MG63 (cell line): Measurements from ENCODE around the gene PPARA. TPM values are rescaled to one million over a fixed set of nuclear protein-coding genes. Genes with fewer than 3 reads are reported as not detected.
"Not testable (repeated sequence)": the region's sequence is repeated elsewhere in the genome, so short reads cannot be mapped to it uniquely, and the experiment has no call there.

ENCODE experiments used
- DNase-seq: peaks from one replicate; pipeline ENCODE4 v3.0.0-alpha.2; 2020
- H3K27me3 ChIP-seq: fragments of 250-450 bp; sonication (Bioruptor Pico); 2 replicates; pipeline ENCODE4 v1.5.1; 2020; ENCODE audit warnings: mild to moderate bottlenecking, moderate library complexity
- H3K36me3 ChIP-seq: fragments of 250-450 bp; sonication (Bioruptor Pico); 2 replicates; pipeline ENCODE4 v1.5.1; 2020; ENCODE audit warnings: mild to moderate bottlenecking, moderate library complexity
- H3K4me3 ChIP-seq: fragments of 250-450 bp; sonication (Bioruptor Pico); 2 replicates; pipeline ENCODE4 v1.5.1; 2020; ENCODE audit warnings: mild to moderate bottlenecking, moderate library complexity
- H3K9me3 ChIP-seq: fragments of 250-450 bp; sonication (Bioruptor Pico); 2 replicates; pipeline ENCODE4 v1.5.1; 2020; ENCODE audit warnings: mild to moderate bottlenecking, moderate library complexity
- total RNA-seq: library from RNA; depleted of rRNA; stranded (reverse); fragments of >200 nt; shearing (Covaris generic); gene quantifications from 2 replicates; pipeline ENCODE4 v1.2.3, GENCODE V29; 2014; ENCODE audit warnings: low replicate concordance

PPARA gene
- total RNA-seq, 1 experiment from 2014 or later, result 1.9 TPM

- no peaks in the 10 kb centered on the region for H3K36me3 ChIP-seq
- no peaks in the 10 kb centered on the region for H3K9me3 ChIP-seq
- no peak for DNase-seq
- no peak overlapping the region for H3K4me3 ChIP-seq
- no peaks in the 10 kb centered on the region for H3K27me3 ChIP-seq
These were observed 14.5 kb upstream of the PPARA start for GRCh38 chr22:46135611-46136485.

DNA sequence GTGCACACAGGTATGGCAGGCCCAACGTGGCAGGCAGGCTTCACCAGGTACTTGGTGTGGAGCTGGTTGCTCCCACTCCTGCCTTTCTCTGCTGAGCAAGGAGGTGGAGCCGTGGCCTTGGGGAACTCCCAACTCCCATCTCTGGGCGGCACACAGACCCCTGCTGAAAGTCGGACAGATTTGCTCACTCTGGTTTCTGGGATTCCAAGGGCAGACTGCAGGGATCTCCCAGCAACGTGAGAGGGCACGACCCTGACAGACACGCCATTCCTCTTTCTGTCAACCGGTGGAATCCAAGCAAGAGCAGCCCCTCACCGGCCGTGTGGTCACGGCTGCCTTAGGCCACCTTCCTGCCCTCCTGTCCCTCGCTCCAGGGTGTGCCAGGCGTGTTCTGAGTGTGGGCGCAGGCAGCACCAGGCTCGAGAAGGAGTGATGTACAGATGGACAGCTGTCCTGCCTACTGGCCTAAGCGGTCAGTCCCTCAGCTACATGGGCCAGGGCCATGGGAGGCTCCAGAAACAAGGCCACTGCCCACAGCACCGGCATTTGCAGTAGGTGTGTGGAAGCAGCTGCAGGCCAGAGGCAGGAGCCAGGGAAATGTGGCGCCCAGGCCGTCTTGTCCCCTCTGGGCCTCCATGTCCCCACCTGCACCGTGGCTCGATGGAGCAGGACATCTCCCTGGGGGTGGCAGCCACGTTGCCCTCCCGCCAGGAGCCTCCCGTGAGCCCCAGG, 13.7 kb upstream of the PPARA start:
- no peaks in the 10 kb centered on the region for H3K27me3 ChIP-seq
- no peak overlapping the region for H3K4me3 ChIP-seq
- no peaks in the 10 kb centered on the region for H3K36me3 ChIP-seq
- H3K9me3 ChIP-seq, result no peaks in the 10 kb centered on the region
- DNase-seq, result no peak

GRCh38 chr22:46137218-46137766, 13.0 kb upstream of the PPARA start:
- no peak for DNase-seq
- no peaks in the 10 kb centered on the region for H3K36me3 ChIP-seq
- no peak overlapping the region for H3K4me3 ChIP-seq

GRCh38 chr22:46138058-46138797, 12.1 kb upstream of the PPARA start:
- H3K27me3 ChIP-seq, result no peaks in the 10 kb centered on the region
- no peaks in the 10 kb centered on the region for H3K9me3 ChIP-seq
- no peaks in the 10 kb centered on the region for H3K36me3 ChIP-seq
- DNase-seq, result no peak
- H3K4me3 ChIP-seq, result no peak overlapping the region

More at GRCh38 chr22:46137218-46137766, 13.0 kb upstream of the PPARA start:
- H3K9me3 ChIP-seq, result no peaks in the 10 kb centered on the region
- H3K27me3 ChIP-seq, result no peaks in the 10 kb centered on the region

DNA sequence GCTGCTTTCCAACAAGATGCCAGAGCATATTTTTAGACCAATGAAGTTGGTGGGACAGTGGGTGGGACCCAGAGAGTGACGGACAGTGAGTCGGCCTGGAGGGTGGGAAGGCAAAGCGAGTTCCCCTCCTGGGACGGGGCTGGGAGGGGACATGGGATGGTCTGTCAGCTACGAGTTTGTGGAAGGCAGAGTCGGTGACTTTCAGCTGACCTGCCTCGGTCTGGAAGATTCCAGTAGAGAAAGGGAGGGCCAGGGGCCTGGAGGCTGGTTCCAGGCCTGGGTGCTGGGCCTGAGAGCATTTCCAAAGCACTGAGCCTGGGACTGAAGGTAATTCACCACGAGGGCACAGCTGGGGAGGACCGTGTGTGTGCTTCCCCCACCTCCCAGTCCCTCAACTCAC, 10.9 kb upstream of the PPARA start:
- H3K4me3 ChIP-seq, DNase-seq, H3K9me3 ChIP-seq, H3K36me3 ChIP-seq, H3K27me3 ChIP-seq: not testable (repeated sequence)

DNA sequence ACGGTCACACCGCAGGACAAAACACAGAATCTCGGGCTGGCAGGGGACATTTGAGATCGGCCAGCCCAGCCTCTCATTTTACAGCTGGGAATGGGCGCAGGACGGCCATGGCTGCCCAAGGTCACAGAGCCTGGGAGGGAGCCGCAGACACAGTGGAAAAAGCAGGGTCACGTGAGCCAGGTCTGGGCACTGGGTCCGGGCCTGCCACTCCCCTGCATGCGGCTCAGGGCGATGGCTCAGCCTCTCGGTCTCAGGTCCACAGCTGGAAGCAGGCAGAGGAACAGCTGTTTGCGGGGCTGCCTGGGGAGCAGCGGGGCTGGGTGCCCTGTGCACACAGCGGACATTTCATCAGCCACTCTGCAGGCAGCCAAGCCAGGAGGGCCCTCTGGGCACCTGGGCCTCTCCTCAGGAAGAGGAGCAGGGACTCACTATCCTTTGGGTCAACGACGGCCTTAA, 10.4 kb upstream of the PPARA start:
- no peak for DNase-seq
- Histone ChIP-seq H3K9me3 (no peaks in the 10 kb centered on the region), H3K36me3 (no peaks in the 10 kb centered on the region), H3K4me3 (no peak overlapping the region), H3K27me3 (no peaks in the 10 kb centered on the region)

- DNase-seq, result no peak
- Histone ChIP-seq H3K36me3 (no peaks in the 10 kb centered on the region), H3K9me3 (no peaks in the 10 kb centered on the region), H3K4me3 (no peak overlapping the region), H3K27me3 (no peaks in the 10 kb centered on the region)
These were observed 9.1 kb upstream of the PPARA start for GRCh38 chr22:46140989-46141928.

- Histone ChIP-seq H3K36me3 (no peaks in the 10 kb centered on the region), H3K9me3 (no peaks in the 10 kb centered on the region), H3K4me3 (no peak overlapping the region), H3K27me3 (no peaks in the 10 kb centered on the region)
- no peak for DNase-seq
These were observed 7.5 kb upstream of the PPARA start for GRCh38 chr22:46142548-46143490.

DNA sequence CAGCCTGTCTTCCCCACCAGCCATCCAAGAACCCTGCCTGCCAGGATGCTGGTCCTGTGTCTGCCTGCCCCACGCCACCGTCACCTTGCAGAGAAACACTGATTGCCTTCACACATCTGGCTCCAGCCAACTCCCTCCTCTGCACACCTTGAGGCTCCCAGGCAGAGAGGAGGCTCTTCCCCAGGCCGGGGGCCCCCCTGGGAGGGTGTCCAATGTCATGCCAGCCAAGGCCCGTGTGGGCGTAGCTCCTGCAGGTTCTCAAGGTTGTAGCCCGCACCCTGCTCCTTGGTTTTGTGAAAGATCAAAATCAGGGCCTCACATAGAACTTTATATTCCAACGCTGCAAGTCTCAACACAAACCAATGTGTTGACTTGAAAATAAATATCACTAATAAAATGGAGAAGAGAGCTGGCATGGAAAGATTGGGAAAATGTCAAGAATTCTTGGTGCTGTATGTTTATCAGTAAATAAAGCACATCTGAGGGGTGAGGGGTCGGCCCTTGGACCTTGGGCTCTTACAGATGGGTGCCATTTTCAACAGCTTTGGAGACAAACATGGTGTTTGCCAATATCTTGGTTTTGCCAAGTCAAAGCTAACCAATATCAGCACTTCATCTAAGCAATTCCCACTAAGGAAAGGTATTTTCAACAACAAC, 6.7 kb upstream of the PPARA start:
- no peak overlapping the region for H3K4me3 ChIP-seq
- no peak for DNase-seq
- no peaks in the 10 kb centered on the region for H3K36me3 ChIP-seq
- H3K9me3 ChIP-seq, result no peaks in the 10 kb centered on the region
- H3K27me3 ChIP-seq, result peaks cover 4% of the 10 kb centered on the region

- no peaks in the 10 kb centered on the region for H3K9me3 ChIP-seq
- H3K27me3 ChIP-seq, result peaks cover 17% of the 10 kb centered on the region
- DNase-seq, result no peak
These were observed 4.9 kb upstream of the PPARA start for GRCh38 chr22:46145361-46145851.

DNA sequence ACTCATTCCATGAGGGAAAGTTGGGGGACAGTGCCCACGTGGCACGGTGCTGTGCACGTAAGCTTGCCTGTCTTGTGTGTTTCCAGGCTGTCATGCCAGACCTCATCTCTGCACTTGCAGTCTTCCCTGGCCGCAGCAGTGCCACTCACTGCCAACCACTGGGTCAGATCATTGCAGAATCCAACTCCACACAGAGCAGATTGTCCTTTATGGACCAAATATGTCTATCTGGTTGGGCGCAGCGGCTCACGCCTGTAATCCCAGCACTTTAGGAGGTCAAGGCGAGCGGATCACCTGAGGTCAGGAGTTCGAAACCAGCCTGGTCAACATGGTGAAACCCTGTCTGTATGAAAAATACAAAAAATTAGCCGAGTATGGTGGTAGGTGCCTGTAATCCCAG, 4.4 kb upstream of the PPARA start:
- Histone ChIP-seq H3K27me3 (peaks cover 17% of the 10 kb centered on the region), H3K9me3 (no peaks in the 10 kb centered on the region), H3K36me3 (no peaks in the 10 kb centered on the region), H3K4me3 (no peak overlapping the region)
- DNase-seq, result no peak

More at GRCh38 chr22:46145361-46145851, 4.9 kb upstream of the PPARA start:
- no peaks in the 10 kb centered on the region for H3K36me3 ChIP-seq
- no peak overlapping the region for H3K4me3 ChIP-seq

DNA sequence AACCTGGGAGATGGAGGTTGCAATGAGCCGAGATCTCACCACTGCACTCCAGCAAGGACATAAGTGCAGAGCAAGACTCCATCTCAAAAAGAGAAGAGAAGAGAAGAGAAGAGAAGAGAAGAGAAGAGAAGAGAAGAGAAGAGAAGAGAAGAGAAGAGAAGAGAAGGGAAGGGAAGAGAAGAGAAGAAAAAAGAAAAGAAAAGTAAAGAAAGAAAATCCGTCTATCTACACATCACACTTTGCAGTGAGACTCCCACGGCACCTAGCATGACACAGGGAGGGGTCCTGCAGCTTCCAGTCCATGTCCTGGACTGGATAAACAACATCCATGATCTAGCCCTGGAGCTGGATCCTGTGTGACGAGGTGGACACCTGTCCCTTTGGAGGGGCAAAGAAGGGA, 4.0 kb upstream of the PPARA start:
- Histone ChIP-seq H3K36me3 (no peaks in the 10 kb centered on the region), H3K27me3 (peaks cover 17% of the 10 kb centered on the region), H3K4me3 (no peak overlapping the region), H3K9me3 (no peaks in the 10 kb centered on the region)
- DNase-seq, result no peak

DNA sequence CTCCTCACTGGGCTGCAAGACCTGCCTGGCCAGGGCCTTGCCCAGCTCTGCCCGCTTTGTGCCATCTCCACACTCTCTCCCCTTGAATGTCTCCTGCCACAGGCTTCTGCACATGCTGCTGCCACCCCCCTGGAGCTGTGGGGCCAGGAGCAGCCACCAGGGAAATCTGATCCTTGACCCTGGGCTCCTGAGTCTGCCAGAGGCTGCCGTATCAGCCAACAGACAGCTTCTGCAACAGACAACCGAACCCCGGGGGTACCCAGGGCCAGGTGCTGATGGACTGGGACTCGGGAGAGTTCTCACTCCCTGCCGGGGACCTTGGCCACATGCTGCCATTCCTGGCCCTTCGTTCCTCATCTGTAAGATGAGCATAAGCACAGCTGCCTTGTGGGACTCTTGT, 3.3 kb upstream of the PPARA start:
- Histone ChIP-seq H3K27me3 (peaks cover 17% of the 10 kb centered on the region), H3K9me3 (no peaks in the 10 kb centered on the region), H3K36me3 (no peaks in the 10 kb centered on the region), H3K4me3 (no peak overlapping the region)
- DNase-seq, result no peak

- no peak overlapping the region for H3K4me3 ChIP-seq
- peaks cover 17% of the 10 kb centered on the region for H3K27me3 ChIP-seq
- no peaks in the 10 kb centered on the region for H3K9me3 ChIP-seq
- no peak for DNase-seq
- H3K36me3 ChIP-seq, result no peaks in the 10 kb centered on the region
These were observed 2.7 kb upstream of the PPARA start for GRCh38 chr22:46147471-46148267.
